CD4-positive, alpha-beta memory T cell (primary cell): Measurements from ENCODE around the gene OR4C5. TPM values are rescaled to one million over a fixed set of nuclear protein-coding genes. Genes with fewer than 3 reads are reported as not detected.
"Not testable (repeated sequence)": the region's sequence is repeated elsewhere in the genome, so short reads cannot be mapped to it uniquely, and the experiment has no call there.

Experiments
- CTCF ChIA-PET: fragments of 350-600 bp; sonication (Branson Sonifier 250); formaldehyde crosslinking; loops from one replicate; lab custom pipeline; 2021; ENCODE audit warnings: inconsistent platforms; ENCODE audit not compliant: partially characterized antibody; lab: Charles Lee
- POLR2A ChIA-PET: fragments of 350-600 bp; sonication (Branson Sonifier 250); formaldehyde crosslinking; loops from one replicate; lab custom pipeline; 2021; ENCODE audit not compliant: partially characterized antibody; lab: Charles Lee
- DNase-seq, 5 donors: peaks; one replicate each; pipeline versions ENCODE4 v3.0.0 to v3.0.0-alpha.2; 2020 to 2022; ENCODE audit warnings: mixed read lengths in 1 of 5
- H3K27ac ChIP-seq: one replicate; pipeline ENCODE4 v1.7.0; 2013; ENCODE audit warnings: low read depth, low read length
- H3K27me3 ChIP-seq: 2 replicates; pipeline ENCODE4 v1.7.0; 2013; ENCODE audit warnings: mild to moderate bottlenecking, low read length, moderate library complexity; ENCODE audit not compliant: insufficient read depth
- H3K36me3 ChIP-seq: 2 replicates; pipeline ENCODE4 v1.7.0; 2013; ENCODE audit warnings: mild to moderate bottlenecking, low read length, moderate library complexity; ENCODE audit not compliant: insufficient read depth
- H3K4me1 ChIP-seq: 2 replicates; pipeline ENCODE4 v1.7.0; 2013; ENCODE audit warnings: mild to moderate bottlenecking, low read length, moderate library complexity; ENCODE audit not compliant: insufficient read depth
- H3K4me3 ChIP-seq, 2 donors: one replicate each; pipeline ENCODE4 v1.7.0; 2013; ENCODE audit warnings: low read length in 2 of 2, mild to moderate bottlenecking in 1 of 2
- H3K9me3 ChIP-seq, 2 donors: one replicate each; pipeline ENCODE4 v1.7.0; 2013; ENCODE audit warnings: low read length in 2 of 2, control low read depth in 1 of 2; ENCODE audit not compliant: control insufficient read depth in 1 of 2
- H3K27ac Mint-ChIP-seq, 7 donors: one replicate each; pipeline ENCODE4 v1.8.0; 2020 to 2021; ENCODE audit warnings: mixed read lengths in 7 of 7, mild to moderate bottlenecking in 6 of 7, inconsistent platforms in 3 of 7, moderate library complexity in 3 of 7
- H3K27me3 Mint-ChIP-seq, 2 donors: one replicate each; pipeline ENCODE4 v1.8.0; 2020 to 2021; ENCODE audit warnings: mixed read lengths in 2 of 2
- H3K36me3 Mint-ChIP-seq, 2 donors: one replicate each; pipeline ENCODE4 v1.8.0; 2020 to 2021; ENCODE audit warnings: mixed read lengths in 2 of 2, inconsistent platforms in 1 of 2, mild to moderate bottlenecking in 1 of 2
- H3K4me1 Mint-ChIP-seq, 4 donors: one replicate each; pipeline ENCODE4 v1.8.0; 2020 to 2021; ENCODE audit warnings: mixed read lengths in 4 of 4, mild to moderate bottlenecking in 1 of 4
- H3K4me3 Mint-ChIP-seq, 8 donors: one replicate each; pipeline ENCODE4 v1.8.0; 2020 to 2021; ENCODE audit warnings: mixed read lengths in 8 of 8, mild to moderate bottlenecking in 7 of 8, moderate library complexity in 6 of 8, inconsistent platforms in 3 of 8
- H3K9me3 Mint-ChIP-seq, 8 donors: one replicate each; pipeline ENCODE4 v1.8.0; 2020 to 2021; ENCODE audit warnings: mixed read lengths in 8 of 8, mild to moderate bottlenecking in 5 of 8, inconsistent platforms in 3 of 8, moderate library complexity in 1 of 8
- intact Hi-C: fragments of 100-400 bp; cut with micrococcal nuclease; formaldehyde crosslinking; loops from one replicate; pipeline ENCODE4 v1.15.1; 2023
- polyA plus RNA-seq, 2 donors: library from polyadenylated mRNA; unstranded; fragments of 300-500 nt; fragmentation: Illumina TruSeq; gene quantifications; one replicate each; pipeline ENCODE4 v1.2.3, GENCODE V29; 2021
- total RNA-seq, 2 experiments: library from RNA; stranded (reverse); gene quantifications; one replicate each; pipeline ENCODE4 v1.2.3, GENCODE V29; 2021

Gene OR4C5
- total and polyA plus RNA-seq, 4 experiments from 2014 or later: not detected

GRCh38 chr11:48342505-48342904 lies 23.8 kb downstream of the OR4C5 start:
- POLR2A ChIA-PET, CTCF ChIA-PET: not testable (repeated sequence)
- peak overlapping the region in 1 of 7 donors; percentile 79 for H3K27ac Mint-ChIP-seq

GRCh38 chr11:48341466-48341865 lies 24.8 kb downstream of the OR4C5 start:
- intact Hi-C loops: no loop called here
- Mint-ChIP-seq H3K36me3 (peaks cover 15% of the 10 kb centered on the region in 2 donors), H3K9me3 (peaks cover 4 to 32% (median 24%) of the 10 kb centered on the region in 8 donors), H3K4me1 (peaks cover 23 to 31% (median 30%) of the 10 kb centered on the region in 4 donors), H3K27ac (peak overlapping the region in 2 of 7 donors; percentile 59 to 63), H3K27me3 (no peaks in the 10 kb centered on the region), H3K4me3 (peak overlapping the region in 5 of 8 donors; percentile 26 to 67 (median 62))
- H3K9me3 ChIP-seq: no peaks in the 10 kb centered on the region
- H3K4me3 ChIP-seq: no peak overlapping the region
- H3K27me3 ChIP-seq: no peaks in the 10 kb centered on the region
- H3K4me1 ChIP-seq: peaks cover 23% of the 10 kb centered on the region
- H3K36me3 ChIP-seq: no peaks in the 10 kb centered on the region
- peak; percentile 43 to 50 (median 48) for DNase-seq
- ChIA-PET POLR2A (no interaction called here), CTCF (no interaction called here)
- H3K27ac ChIP-seq: no peak overlapping the region

More at GRCh38 chr11:48342505-48342904, 23.8 kb downstream of the OR4C5 start:
- Mint-ChIP-seq H3K4me3 (peak overlapping the region in 3 of 8 donors; percentile 31 to 57 (median 36)), H3K4me1 (peaks cover 23 to 42% (median 35%) of the 10 kb centered on the region in 4 donors), H3K36me3 (peaks cover 21 to 23% of the 10 kb centered on the region in 2 donors), H3K9me3 (peaks cover 4 to 43% (median 34%) of the 10 kb centered on the region in 8 donors)
- H3K27me3 ChIP-seq, DNase-seq, H3K27ac ChIP-seq, intact Hi-C loops, H3K4me3 ChIP-seq, H3K9me3 ChIP-seq, H3K36me3 ChIP-seq, H3K27me3 Mint-ChIP-seq: not testable (repeated sequence)
- peaks cover 27% of the 10 kb centered on the region for H3K4me1 ChIP-seq

GRCh38 chr11:48324620-48325019 lies 41.6 kb downstream of the OR4C5 start, which contains the start of gene OR4C3:
Gene OR4C3, plus strand, starts transcription at chr11:48324920. Its CDS starts 102 bp downstream, at chr11:48325022.
- CTCF ChIA-PET, H3K27me3 ChIP-seq, H3K4me1 Mint-ChIP-seq, H3K9me3 Mint-ChIP-seq, H3K27me3 Mint-ChIP-seq, H3K4me1 ChIP-seq, H3K36me3 Mint-ChIP-seq, H3K36me3 ChIP-seq, POLR2A ChIA-PET, H3K27ac Mint-ChIP-seq, H3K9me3 ChIP-seq, intact Hi-C loops, H3K27ac ChIP-seq, H3K4me3 ChIP-seq, DNase-seq: not testable (repeated sequence)
- H3K4me3 Mint-ChIP-seq: peak within 1 kb of the TSS in 1 of 8 donors; percentile 1

GRCh38 chr11:48319813-48320212 lies 46.5 kb downstream of the OR4C5 start:
- intact Hi-C loops, H3K27ac ChIP-seq: not testable (repeated sequence)

More at GRCh38 chr11:48319813-48320212, 46.5 kb downstream of the OR4C5 start:
- H3K27ac Mint-ChIP-seq, H3K4me3 Mint-ChIP-seq, H3K9me3 ChIP-seq, H3K36me3 ChIP-seq, H3K4me1 Mint-ChIP-seq, DNase-seq, H3K4me1 ChIP-seq, H3K36me3 Mint-ChIP-seq, H3K9me3 Mint-ChIP-seq, H3K27me3 ChIP-seq, H3K4me3 ChIP-seq, POLR2A ChIA-PET: not testable (repeated sequence)
- CTCF ChIA-PET: interaction anchor here (2.1 kb wide), 1 partner anchor 12 kb away, joined by 6 read pairs; no protein-coding TSS in a partner anchor
- H3K27me3 Mint-ChIP-seq: peaks cover 3 to 12% of the 10 kb centered on the region in 2 donors

Other genes starting within 250 kb of the OR4C5 start
- gene OR4B1, start 149.7 kb downstream of the OR4C5 start, total RNA-seq: not detected
- not detected for gene OR4B1, start 149.7 kb downstream of the OR4C5 start, polyA plus RNA-seq
- gene OR4X2, start 121.4 kb downstream of the OR4C5 start, total RNA-seq: not detected
- not detected for gene OR4X2, start 121.4 kb downstream of the OR4C5 start, polyA plus RNA-seq
- not detected for gene OR4X1, start 102.6 kb downstream of the OR4C5 start, total RNA-seq
- gene OR4X1, start 102.6 kb downstream of the OR4C5 start, polyA plus RNA-seq: not detected
- not detected for gene OR4S1, start 60.2 kb downstream of the OR4C5 start, total RNA-seq
- not detected for gene OR4S1, start 60.2 kb downstream of the OR4C5 start, polyA plus RNA-seq
- not detected for gene OR4C3, start 41.5 kb downstream of the OR4C5 start, total RNA-seq
- gene OR4C3, start 41.5 kb downstream of the OR4C5 start, polyA plus RNA-seq: not detected
- gene OR4A47, start 122.3 kb upstream of the OR4C5 start, total RNA-seq: not detected
- not detected for gene OR4A47, start 122.3 kb upstream of the OR4C5 start, polyA plus RNA-seq